Activated CD8-positive, alpha-beta T cell treated with anti-CD3 and anti-CD28 coated beads for 36 hours (primary cell): ENCODE measurements around the gene TOPBP1. TPM values are rescaled to one million over a fixed set of nuclear protein-coding genes. Genes with fewer than 3 reads are reported as not detected.

Experiments used
- ATAC-seq: fragments of 200-7000 bp; cut with Tn5 transposase; one replicate; pipeline ENCODE4 v1.10.0; 2021; ENCODE audit warnings: mild to moderate bottlenecking, moderate library complexity
- CTCF ChIA-PET: fragments of 350-600 bp; sonication (Branson Sonifier 250); formaldehyde crosslinking; loops from one replicate; lab custom pipeline; 2021; ENCODE audit warnings: antibody characterized with exemption; lab: Charles Lee
- POLR2A ChIA-PET: fragments of 350-600 bp; sonication (Branson Sonifier 250); formaldehyde crosslinking; loops from one replicate; lab custom pipeline; 2021; ENCODE audit warnings: antibody characterized with exemption; lab: Charles Lee
- DNase-seq: peaks from one replicate; pipeline ENCODE4 v3.0.0-alpha.2; 2020
- H3K27ac Mint-ChIP-seq: one replicate; pipeline ENCODE4 v1.8.0; 2021; ENCODE audit warnings: mild to moderate bottlenecking, mixed read lengths
- H3K27me3 Mint-ChIP-seq: one replicate; pipeline ENCODE4 v1.8.0; 2021; ENCODE audit warnings: mixed read lengths
- H3K36me3 Mint-ChIP-seq: one replicate; pipeline ENCODE4 v1.8.0; 2021; ENCODE audit warnings: low read depth, mixed read lengths
- H3K4me1 Mint-ChIP-seq: one replicate; pipeline ENCODE4 v1.8.0; 2021; ENCODE audit warnings: low read depth, mixed read lengths
- H3K4me3 Mint-ChIP-seq: one replicate; pipeline ENCODE4 v1.8.0; 2021; ENCODE audit warnings: mild to moderate bottlenecking, moderate library complexity, mixed read lengths
- H3K9me3 Mint-ChIP-seq: one replicate; pipeline ENCODE4 v1.8.0; 2021; ENCODE audit warnings: mixed read lengths
- intact Hi-C: fragments of 100-400 bp; cut with micrococcal nuclease; formaldehyde crosslinking; loops from one replicate; pipeline ENCODE4 v1.10.0; 2022
- total RNA-seq, 2 experiments: library from RNA; stranded (reverse); gene quantifications; one replicate each; pipeline ENCODE4 v1.2.3, GENCODE V29; 2021
- TF ChIP-seq, protein P1 (sequence below): fragments of 200-600 bp; IDR thresholded peaks from one replicate; pipeline ENCODE4 v1.8.0; 2022; ENCODE audit warnings: antibody characterized with exemption, mild to moderate bottlenecking

The TOPBP1 gene
- total RNA-seq, 2 experiments from 2014 or later, result 80.1 to 83.5 TPM

DNA sequence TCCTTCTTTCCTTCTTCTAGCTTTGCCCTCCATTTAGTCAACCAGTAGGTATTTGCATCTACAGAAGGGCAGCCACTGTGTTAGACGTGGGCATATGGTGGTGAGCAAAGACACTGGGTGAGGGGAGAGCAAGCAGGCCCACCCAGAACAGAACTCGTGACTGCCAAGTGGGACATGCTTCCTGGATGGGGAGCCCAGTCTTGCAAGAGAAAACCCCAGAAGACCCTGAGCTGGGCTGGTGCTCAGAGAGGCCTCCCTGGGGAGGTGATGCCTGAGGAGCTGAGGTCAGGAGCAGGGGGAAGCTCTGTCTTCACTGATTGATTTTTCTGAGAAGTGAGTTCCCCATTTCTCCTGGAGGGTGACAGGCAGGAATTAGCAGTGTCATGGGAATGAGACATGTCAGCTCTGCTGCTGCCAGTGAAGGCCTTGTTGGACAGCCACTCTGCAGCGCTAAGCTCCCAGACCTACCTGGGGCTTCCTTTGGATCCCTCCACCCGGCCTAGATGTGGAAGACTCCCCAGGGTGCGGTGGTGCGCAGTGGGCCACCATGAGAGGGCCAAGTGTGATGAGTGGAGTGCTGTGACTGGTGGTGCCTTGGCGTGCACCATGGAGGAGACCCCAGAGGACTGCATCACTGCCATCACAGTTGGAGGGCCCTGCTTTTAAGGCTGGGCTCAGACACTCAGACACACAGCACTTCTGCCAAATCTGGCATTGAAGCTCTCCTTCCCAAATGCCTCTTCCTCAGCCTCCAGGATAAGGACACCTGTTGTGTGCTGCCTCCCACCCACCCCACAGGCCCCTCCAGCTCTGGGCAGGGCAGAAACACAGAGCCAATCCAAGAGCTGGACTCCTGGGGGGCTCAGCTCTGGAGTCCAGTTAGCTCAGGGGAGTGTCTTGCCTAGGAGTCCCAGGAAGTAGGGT is 40.0 kb upstream of the TOPBP1 start:
- Mint-ChIP-seq H3K4me3 (no peak overlapping the region), H3K4me1 (no peaks in the 10 kb centered on the region), H3K27me3 (peaks cover 7% of the 10 kb centered on the region), H3K9me3 (no peaks in the 10 kb centered on the region), H3K36me3 (no peaks in the 10 kb centered on the region), H3K27ac (no peak overlapping the region)
- CTCF ChIA-PET, result no interaction called here
- intact Hi-C loops, result no loop called here
- POLR2A ChIA-PET, result no interaction called here
- DNase-seq (no peak), ATAC-seq (no peak)
- TF ChIP-seq, protein P1, sequence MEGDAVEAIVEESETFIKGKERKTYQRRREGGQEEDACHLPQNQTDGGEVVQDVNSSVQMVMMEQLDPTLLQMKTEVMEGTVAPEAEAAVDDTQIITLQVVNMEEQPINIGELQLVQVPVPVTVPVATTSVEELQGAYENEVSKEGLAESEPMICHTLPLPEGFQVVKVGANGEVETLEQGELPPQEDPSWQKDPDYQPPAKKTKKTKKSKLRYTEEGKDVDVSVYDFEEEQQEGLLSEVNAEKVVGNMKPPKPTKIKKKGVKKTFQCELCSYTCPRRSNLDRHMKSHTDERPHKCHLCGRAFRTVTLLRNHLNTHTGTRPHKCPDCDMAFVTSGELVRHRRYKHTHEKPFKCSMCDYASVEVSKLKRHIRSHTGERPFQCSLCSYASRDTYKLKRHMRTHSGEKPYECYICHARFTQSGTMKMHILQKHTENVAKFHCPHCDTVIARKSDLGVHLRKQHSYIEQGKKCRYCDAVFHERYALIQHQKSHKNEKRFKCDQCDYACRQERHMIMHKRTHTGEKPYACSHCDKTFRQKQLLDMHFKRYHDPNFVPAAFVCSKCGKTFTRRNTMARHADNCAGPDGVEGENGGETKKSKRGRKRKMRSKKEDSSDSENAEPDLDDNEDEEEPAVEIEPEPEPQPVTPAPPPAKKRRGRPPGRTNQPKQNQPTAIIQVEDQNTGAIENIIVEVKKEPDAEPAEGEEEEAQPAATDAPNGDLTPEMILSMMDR, result no peak

DNA sequence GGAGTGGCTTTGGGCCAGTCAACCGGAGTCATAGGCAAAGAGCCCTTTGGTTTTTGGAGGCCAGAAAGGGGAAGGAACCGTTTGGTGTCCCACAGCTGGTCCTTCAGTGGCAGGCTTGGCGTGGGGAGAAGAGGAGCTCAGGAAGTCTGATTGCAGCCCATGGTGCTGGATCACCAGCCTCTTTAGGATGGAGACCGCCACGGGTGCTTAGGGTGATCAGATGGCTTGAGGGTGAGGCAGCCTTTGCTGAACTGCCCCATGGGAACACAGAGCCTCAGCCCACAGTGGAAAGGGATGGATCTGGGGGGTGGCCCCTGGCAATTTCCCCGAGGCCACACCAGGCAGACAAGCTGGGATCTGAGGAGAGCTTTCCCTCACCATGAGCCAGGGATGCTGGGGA is 38.6 kb upstream of the TOPBP1 start:
- H3K4me1 Mint-ChIP-seq, result no peaks in the 10 kb centered on the region
- POLR2A ChIA-PET, result no interaction called here
- CTCF ChIA-PET, result no interaction called here
- TF ChIP-seq, protein P1, result no peak
- intact Hi-C loops, result no loop called here
- DNase-seq (no peak), ATAC-seq (no peak)
- no peaks in the 10 kb centered on the region for H3K9me3 Mint-ChIP-seq
- H3K27ac Mint-ChIP-seq, result no peak overlapping the region
- no peak overlapping the region for H3K4me3 Mint-ChIP-seq
- H3K27me3 Mint-ChIP-seq, result peaks cover 7% of the 10 kb centered on the region
- no peaks in the 10 kb centered on the region for H3K36me3 Mint-ChIP-seq

DNA sequence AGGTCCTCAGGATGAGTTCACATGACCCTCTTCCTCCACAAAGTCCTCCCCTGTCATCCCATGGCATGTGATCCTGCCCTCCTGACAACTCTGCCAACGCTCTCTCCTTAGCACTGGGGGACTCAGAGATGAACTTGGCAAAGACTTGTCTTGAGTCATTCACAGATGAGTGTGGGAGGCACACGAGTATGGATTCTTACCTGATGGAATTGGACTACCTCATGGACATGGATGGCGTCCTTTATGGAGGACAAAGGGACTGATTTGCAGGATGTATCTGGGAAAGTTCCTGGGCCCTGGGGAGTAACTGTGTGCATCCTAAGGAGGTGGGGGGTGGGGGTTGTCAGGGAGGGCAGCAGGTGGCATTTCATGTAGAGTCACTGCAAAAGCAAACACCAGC is 38.2 kb upstream of the TOPBP1 start:
- Mint-ChIP-seq H3K27ac (no peak overlapping the region), H3K9me3 (no peaks in the 10 kb centered on the region), H3K4me3 (no peak overlapping the region), H3K36me3 (no peaks in the 10 kb centered on the region), H3K27me3 (peaks cover 7% of the 10 kb centered on the region), H3K4me1 (no peaks in the 10 kb centered on the region)
- ATAC-seq, result no peak
- ChIA-PET CTCF (no interaction called here), POLR2A (no interaction called here)
- TF ChIP-seq, protein P1, result no peak
- DNase-seq, result no peak
- intact Hi-C loops, result no loop called here

DNA sequence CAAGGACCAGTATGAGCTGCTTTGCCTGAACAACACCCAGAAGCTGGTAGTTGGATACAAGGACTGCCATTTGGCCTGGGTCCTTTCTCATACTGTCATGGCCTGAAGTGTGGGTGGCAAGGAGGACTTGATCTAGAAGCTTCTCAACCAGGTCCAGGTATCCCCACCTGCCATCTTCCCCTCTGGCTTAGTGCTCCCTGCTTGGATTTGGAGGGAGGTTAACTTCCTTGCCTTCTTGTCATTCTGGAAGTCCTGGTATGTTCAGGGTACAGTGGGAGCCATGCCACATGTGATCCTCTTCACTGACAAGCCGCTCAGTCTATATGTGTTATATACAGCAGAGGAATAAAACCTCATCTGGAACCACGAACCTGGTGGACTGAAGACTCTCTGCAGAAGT is 37.7 kb upstream of the TOPBP1 start:
- POLR2A ChIA-PET, result no interaction called here
- intact Hi-C loops, result no loop called here
- DNase-seq (no peak), ATAC-seq (no peak)
- no peaks in the 10 kb centered on the region for H3K4me1 Mint-ChIP-seq
- TF ChIP-seq, protein P1, result no peak
- no peak overlapping the region for H3K27ac Mint-ChIP-seq
- H3K9me3 Mint-ChIP-seq, result no peaks in the 10 kb centered on the region
- H3K27me3 Mint-ChIP-seq, result peaks cover 6% of the 10 kb centered on the region
- H3K4me3 Mint-ChIP-seq, result no peak overlapping the region
- no peaks in the 10 kb centered on the region for H3K36me3 Mint-ChIP-seq
- CTCF ChIA-PET, result interaction anchor here (1.1 kb wide), 1 partner anchor 104 kb away, joined by 3 read pairs; no protein-coding TSS in a partner anchor

DNA sequence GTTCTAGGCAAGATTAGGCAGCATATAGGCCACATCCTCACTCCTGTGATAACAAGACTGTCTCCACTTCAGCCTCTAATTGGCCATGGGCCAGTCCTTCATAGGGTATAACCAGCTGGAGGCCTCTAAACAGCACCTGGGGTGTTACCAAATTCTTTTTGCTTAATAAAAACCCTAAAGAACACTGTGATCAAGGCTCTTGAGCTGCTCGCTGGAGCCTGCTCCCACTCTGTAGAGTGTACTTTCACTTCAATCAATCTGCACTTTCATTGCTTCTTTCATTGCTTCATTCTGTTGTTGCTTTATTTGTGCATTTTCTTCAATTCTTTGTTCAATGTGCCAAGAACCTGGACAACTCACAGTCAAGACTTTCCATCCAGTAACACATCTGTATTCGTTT is 36.2 kb upstream of the TOPBP1 start:
- POLR2A ChIA-PET, result no interaction called here
- TF ChIP-seq, protein P1, result no peak

More for the DNA sequence above, 36.2 kb upstream of the TOPBP1 start:
- no peak overlapping the region for H3K4me3 Mint-ChIP-seq
- no peaks in the 10 kb centered on the region for H3K36me3 Mint-ChIP-seq
- CTCF ChIA-PET, result no interaction called here
- no peak overlapping the region for H3K27ac Mint-ChIP-seq
- H3K27me3 Mint-ChIP-seq, result no peaks in the 10 kb centered on the region
- ATAC-seq (no peak), DNase-seq (no peak)
- H3K9me3 Mint-ChIP-seq, result no peaks in the 10 kb centered on the region
- intact Hi-C loops, result no loop called here
- no peaks in the 10 kb centered on the region for H3K4me1 Mint-ChIP-seq
